ENCODE data around the gene SCAMP3. TPM values are rescaled to one million over a fixed set of nuclear protein-coding genes. Genes with fewer than 3 reads are reported as not detected.

The SCAMP3 gene
- total and polyA plus RNA-seq, 10 of the 15 experiments (the other 5 are each of a cell fraction or from before 2014, with no cell fraction given), result 17.2 to 133 (median 87.3) TPM

DNA sequence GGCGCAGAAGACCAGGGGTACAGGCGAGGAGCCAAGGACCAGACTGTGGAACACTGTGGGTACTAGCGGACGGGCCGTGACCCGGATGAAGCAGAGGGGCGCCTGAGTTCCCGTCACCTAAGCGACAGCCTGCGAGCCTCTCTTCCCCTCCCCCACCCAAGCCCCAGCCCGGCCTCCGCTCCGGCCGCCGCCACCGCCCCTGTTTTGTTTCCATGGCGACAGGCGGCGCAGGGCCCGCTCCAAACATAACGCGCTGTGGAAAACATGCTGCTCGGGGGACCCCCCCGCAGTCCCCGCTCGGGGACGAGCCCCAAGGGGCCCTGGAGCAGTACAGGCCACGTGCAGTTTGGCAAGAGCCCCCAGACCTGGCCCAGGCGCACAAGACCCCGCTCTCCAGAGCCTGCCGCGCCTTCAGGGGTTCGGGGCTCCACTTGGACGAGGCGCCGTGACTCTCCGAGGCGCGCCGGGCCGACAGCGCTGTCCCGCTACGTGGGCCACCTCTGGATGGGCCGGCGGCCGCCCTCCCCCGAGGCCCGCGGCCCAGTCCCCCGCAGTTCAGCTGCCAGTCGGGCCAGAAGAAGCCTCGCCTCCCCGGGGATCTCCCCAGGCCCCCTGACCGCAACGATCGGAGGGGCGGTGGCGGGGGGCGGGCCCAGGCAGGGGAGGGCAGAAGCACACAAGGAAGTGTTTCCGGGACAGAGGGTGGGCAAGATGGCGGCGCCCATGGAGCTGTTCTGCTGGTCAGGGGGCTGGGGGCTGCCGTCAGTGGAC is 53.4 kb downstream of the SCAMP3 start, which contains the start of gene MTX1 (continued):
- 0 out of 2 replicates have a peak, but pooled peaks have one; percentile 13 for TF ChIP-seq TCF3 (IDR thresholded peaks at IDR 0.05; ENCODE audit: borderline replicate concordance, insufficient read depth, low read depth, low read length)
- TF ChIP-seq SRF (IDR thresholded peaks at IDR 0.05; ENCODE audit: low read depth in 2 of 2, low read length in 2 of 2), result peak; percentile 84 to 87
- TF ChIP-seq, protein P1, sequence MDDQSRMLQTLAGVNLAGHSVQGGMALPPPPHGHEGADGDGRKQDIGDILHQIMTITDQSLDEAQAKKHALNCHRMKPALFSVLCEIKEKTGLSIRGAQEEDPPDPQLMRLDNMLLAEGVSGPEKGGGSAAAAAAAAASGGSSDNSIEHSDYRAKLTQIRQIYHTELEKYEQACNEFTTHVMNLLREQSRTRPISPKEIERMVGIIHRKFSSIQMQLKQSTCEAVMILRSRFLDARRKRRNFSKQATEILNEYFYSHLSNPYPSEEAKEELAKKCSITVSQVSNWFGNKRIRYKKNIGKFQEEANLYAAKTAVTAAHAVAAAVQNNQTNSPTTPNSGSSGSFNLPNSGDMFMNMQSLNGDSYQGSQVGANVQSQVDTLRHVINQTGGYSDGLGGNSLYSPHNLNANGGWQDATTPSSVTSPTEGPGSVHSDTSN (IDR thresholded peaks at IDR 0.05; ENCODE audit: insufficient replicate concordance, low read depth, low read length), result no peak
- no peak; the same call in 1 of the 2 replicates for TF ChIP-seq PML (IDR thresholded peaks at IDR 0.05; ENCODE audit: low read length)
- TF ChIP-seq ZNF207 (IDR thresholded peaks at IDR 0.05; ENCODE audit: borderline replicate concordance), result peak; percentile 89
- no peak for TF ChIP-seq CHD1 (IDR thresholded peaks at IDR 0.05; ENCODE audit: low read depth, low read length)
- no peak for TF ChIP-seq CEBPB (IDR thresholded peaks at IDR 0.05; ENCODE audit: borderline replicate concordance in 1 of 2, low read depth in 2 of 2, low read length in 2 of 2)
- TF ChIP-seq IKZF2 (IDR thresholded peaks at IDR 0.05), result 0 out of 4 replicates have a peak, but pooled peaks of 1 of the 2 experiments have one; percentile 67
- TF ChIP-seq TCF7 (IDR thresholded peaks at IDR 0.05; ENCODE audit: borderline replicate concordance), result no peak
- TF ChIP-seq, protein P2, sequence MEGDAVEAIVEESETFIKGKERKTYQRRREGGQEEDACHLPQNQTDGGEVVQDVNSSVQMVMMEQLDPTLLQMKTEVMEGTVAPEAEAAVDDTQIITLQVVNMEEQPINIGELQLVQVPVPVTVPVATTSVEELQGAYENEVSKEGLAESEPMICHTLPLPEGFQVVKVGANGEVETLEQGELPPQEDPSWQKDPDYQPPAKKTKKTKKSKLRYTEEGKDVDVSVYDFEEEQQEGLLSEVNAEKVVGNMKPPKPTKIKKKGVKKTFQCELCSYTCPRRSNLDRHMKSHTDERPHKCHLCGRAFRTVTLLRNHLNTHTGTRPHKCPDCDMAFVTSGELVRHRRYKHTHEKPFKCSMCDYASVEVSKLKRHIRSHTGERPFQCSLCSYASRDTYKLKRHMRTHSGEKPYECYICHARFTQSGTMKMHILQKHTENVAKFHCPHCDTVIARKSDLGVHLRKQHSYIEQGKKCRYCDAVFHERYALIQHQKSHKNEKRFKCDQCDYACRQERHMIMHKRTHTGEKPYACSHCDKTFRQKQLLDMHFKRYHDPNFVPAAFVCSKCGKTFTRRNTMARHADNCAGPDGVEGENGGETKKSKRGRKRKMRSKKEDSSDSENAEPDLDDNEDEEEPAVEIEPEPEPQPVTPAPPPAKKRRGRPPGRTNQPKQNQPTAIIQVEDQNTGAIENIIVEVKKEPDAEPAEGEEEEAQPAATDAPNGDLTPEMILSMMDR (IDR thresholded peaks at IDR 0.05 in 2 of 3, conservative IDR thresholded peaks at IDR 0.05 in 1 of 3; ENCODE audit: control insufficient read depth in 2 of 3, extremely low read depth in 1 of 3, insufficient read depth in 1 of 3, low read depth in 3 of 3, low read length in 3 of 3), result no peak
- peak; percentile 63 for TF ChIP-seq BACH1 (IDR thresholded peaks at IDR 0.05; ENCODE audit: borderline replicate concordance)
- TF ChIP-seq SP1 (IDR thresholded peaks at IDR 0.05; ENCODE audit: low read depth, low read length), result no peak
- no peak for TF ChIP-seq NFYA (IDR thresholded peaks at IDR 0.05; ENCODE audit: borderline replicate concordance, low read depth, low read length)
- TF ChIP-seq, protein P3, sequence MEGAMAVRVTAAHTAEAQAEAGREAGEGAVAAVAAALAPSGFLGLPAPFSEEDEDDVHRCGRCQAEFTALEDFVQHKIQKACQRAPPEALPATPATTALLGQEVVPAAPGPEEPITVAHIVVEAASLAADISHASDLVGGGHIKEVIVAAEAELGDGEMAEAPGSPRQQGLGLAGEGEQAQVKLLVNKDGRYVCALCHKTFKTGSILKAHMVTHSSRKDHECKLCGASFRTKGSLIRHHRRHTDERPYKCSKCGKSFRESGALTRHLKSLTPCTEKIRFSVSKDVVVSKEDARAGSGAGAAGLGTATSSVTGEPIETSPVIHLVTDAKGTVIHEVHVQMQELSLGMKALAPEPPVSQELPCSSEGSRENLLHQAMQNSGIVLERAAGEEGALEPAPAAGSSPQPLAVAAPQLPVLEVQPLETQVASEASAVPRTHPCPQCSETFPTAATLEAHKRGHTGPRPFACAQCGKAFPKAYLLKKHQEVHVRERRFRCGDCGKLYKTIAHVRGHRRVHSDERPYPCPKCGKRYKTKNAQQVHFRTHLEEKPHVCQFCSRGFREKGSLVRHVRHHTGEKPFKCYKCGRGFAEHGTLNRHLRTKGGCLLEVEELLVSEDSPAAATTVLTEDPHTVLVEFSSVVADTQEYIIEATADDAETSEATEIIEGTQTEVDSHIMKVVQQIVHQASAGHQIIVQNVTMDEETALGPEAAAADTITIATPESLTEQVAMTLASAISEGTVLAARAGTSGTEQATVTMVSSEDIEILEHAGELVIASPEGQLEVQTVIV (IDR thresholded peaks at IDR 0.05; ENCODE audit: borderline replicate concordance, partially characterized antibody), result no peak
- no peak for TF ChIP-seq SREBF2 (IDR thresholded peaks at IDR 0.05; ENCODE audit: low read length)
- no peak for TF ChIP-seq STAT1 (conservative IDR thresholded peaks at IDR 0.05)
- peak; percentile 37; the same call in 1 of the 2 replicates for TF ChIP-seq POLR2AphosphoS2 (IDR thresholded peaks at IDR 0.05; ENCODE audit: low read depth, low read length)
- peak; percentile 96 for TF ChIP-seq NR2C1 (IDR thresholded peaks at IDR 0.05)
- no peak for TF ChIP-seq PAX5 (IDR thresholded peaks at IDR 0.05; ENCODE audit: borderline replicate concordance, low read depth, low read length)
- no peak for TF ChIP-seq SUZ12 (IDR thresholded peaks at IDR 0.05; ENCODE audit: unreplicated experiment)
- no peak for TF ChIP-seq KAT2A (conservative IDR thresholded peaks at IDR 0.05; ENCODE audit: control insufficient read depth, low read depth, low read length)
- TF ChIP-seq ATF7 (IDR thresholded peaks at IDR 0.05; ENCODE audit: low read depth), result no peak
- 0 out of 2 replicates have a peak, but pooled peaks have one; percentile 12 for TF ChIP-seq SMAD5 (IDR thresholded peaks at IDR 0.05; ENCODE audit: low read depth)
- TF ChIP-seq CREM (IDR thresholded peaks at IDR 0.05; ENCODE audit: low read depth), result peak; percentile 71
- TF ChIP-seq MYC (IDR thresholded peaks at IDR 0.05; ENCODE audit: insufficient read depth, insufficient read length, insufficient replicate concordance, low read length, severe bottlenecking), result no peak
- TF ChIP-seq ZNF24 (IDR thresholded peaks at IDR 0.05), result no peak

All from GM12878 (cell line).